ENCODE measurements around the gene SYTL3. TPM values are rescaled to one million over a fixed set of nuclear protein-coding genes. Genes with fewer than 3 reads are reported as not detected.

SYTL3 gene
- total RNA-seq, 1 donor from 2014 or later = 0.77 TPM

DNA sequence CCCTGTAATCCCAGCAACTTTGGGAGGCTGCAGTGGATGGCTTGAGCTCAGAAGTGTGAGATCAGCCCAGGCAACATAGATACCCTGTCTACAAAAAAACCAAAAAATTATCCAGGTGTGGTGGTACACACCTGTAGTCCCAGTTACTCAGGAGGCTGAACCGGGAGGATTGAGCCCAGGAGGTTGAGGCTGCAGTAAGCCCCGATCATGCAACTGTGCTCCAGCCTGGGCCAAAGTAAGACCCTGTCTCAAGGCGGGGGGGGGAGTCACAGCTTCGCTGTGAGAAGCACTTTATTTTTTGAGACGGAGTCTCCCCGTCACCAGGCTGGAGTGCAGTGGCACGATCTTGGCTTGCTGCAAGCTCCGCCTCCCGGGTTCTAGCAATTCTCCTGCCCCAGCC, 115.1 kb downstream of the SYTL3 start:
- DNase-seq (ENCODE audit: low spot score) = no peak
- no peaks in the 10 kb centered on the region for H3K9me3 Mint-ChIP-seq (ENCODE audit: unreplicated experiment)
- peaks cover 12% of the 10 kb centered on the region for H3K27me3 Mint-ChIP-seq (ENCODE audit: unreplicated experiment)
- TF ChIP-seq, protein P1, sequence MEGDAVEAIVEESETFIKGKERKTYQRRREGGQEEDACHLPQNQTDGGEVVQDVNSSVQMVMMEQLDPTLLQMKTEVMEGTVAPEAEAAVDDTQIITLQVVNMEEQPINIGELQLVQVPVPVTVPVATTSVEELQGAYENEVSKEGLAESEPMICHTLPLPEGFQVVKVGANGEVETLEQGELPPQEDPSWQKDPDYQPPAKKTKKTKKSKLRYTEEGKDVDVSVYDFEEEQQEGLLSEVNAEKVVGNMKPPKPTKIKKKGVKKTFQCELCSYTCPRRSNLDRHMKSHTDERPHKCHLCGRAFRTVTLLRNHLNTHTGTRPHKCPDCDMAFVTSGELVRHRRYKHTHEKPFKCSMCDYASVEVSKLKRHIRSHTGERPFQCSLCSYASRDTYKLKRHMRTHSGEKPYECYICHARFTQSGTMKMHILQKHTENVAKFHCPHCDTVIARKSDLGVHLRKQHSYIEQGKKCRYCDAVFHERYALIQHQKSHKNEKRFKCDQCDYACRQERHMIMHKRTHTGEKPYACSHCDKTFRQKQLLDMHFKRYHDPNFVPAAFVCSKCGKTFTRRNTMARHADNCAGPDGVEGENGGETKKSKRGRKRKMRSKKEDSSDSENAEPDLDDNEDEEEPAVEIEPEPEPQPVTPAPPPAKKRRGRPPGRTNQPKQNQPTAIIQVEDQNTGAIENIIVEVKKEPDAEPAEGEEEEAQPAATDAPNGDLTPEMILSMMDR (IDR thresholded peaks at IDR 0.05; ENCODE audit: unreplicated experiment) = no peak
- no peak overlapping the region for H3K4me3 Mint-ChIP-seq (ENCODE audit: unreplicated experiment)
- H3K36me3 Mint-ChIP-seq (ENCODE audit: low read depth, unreplicated experiment) = peaks cover 42% of the 10 kb centered on the region
- H3K27ac Mint-ChIP-seq (ENCODE audit: unreplicated experiment) = no peak overlapping the region
- H3K4me1 Mint-ChIP-seq (ENCODE audit: unreplicated experiment) = no peaks in the 10 kb centered on the region

DNA sequence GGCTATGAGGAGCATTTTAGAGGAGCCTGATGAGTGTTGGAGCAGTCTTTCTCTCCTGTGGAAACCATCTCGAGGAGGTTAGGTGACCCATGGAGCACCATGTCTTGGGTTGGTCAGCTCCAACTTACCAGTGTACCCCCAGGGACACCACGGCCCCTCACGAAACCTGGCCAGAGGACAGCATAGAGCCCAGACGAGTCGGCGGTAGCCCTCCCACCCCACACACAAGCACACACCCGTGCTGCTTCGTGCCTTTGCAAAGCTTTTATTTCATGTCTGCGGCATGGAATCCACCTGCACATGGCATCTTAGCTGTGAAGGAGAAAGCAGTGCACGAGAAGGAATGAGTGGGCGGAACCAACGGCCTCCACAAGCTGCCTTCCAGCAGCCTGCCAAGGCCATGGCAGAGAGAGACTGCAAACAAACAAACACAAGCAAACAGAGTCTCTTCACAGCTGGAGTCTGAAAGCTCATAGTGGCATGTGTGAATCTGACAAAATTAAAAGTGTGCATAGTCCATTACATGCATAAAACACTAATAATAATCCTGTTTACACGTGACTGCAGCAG, 115.7 kb downstream of the SYTL3 start:
- Mint-ChIP-seq H3K36me3 (ENCODE audit: low read depth, unreplicated experiment) (peaks cover 48% of the 10 kb centered on the region), H3K9me3 (ENCODE audit: unreplicated experiment) (no peaks in the 10 kb centered on the region), H3K27me3 (ENCODE audit: unreplicated experiment) (peaks cover 12% of the 10 kb centered on the region), H3K4me1 (ENCODE audit: unreplicated experiment) (no peaks in the 10 kb centered on the region), H3K27ac (ENCODE audit: unreplicated experiment) (no peak overlapping the region), H3K4me3 (ENCODE audit: unreplicated experiment) (no peak overlapping the region)
- no peak for DNase-seq (ENCODE audit: low spot score)
- TF ChIP-seq, protein P1 (IDR thresholded peaks at IDR 0.05; ENCODE audit: unreplicated experiment) = no peak

DNA sequence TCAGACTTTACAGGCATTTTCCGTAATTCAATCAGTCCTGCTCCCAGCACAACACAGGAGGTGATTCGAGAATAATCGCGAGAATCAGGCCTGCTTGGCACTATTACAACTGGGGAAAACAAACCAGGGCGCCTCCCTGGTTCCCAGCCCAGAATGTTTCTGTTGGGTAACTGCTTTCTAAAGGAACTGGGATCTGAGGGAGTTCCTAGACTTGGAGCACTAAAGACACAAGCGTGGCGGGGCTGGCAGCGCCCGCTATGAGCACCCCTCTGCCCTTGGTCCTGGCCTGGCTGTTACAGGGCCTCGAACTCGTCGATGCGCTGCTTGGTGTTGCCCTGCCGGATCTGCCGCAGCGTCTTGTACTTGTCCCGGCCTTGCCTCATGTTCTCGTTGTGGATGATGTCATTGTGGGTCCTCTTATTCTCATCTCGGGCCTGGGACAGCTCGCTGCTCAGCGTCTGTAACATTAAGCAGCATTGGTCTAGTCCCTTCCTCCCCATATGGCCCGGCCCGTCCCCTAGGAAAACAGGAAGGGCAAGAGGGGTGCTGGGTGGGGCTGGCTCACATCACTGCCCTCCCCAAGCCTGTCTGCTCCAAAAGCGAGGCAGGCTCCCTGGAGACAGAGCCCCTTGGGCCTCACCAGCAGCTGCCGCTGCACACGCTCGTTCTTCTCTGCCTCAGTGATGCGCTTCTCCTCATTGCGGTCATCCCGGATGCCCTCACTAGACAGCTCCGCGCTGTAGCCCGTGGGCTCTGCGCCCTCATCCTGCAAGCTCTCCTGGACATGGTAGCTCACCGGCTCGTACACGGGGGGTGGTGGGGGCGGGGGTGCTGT, 117.0 kb downstream of the SYTL3 start:
- H3K27ac Mint-ChIP-seq (ENCODE audit: unreplicated experiment) = no peak overlapping the region

DNA sequence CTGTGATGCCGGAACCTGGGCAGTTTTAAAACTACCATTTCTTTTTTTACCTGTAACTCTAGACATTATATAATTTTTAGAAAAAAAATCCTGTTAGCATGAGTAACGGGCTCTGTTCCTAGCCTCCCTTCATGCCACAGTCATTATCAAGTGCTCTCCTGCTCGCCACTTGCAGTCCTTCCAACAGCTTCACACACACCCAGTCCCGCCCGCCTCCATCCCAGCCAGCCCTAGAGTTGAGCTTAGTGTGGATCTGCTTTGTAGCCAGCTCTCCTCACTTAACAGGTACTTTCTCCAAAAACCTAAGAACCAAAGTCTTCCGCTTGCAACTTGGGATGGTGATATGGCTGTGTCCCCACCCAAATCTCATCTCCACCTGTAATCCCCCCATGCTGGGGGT, 117.9 kb downstream of the SYTL3 start:
- Mint-ChIP-seq H3K27ac (ENCODE audit: unreplicated experiment) (peak overlapping the region; percentile 75), H3K9me3 (ENCODE audit: unreplicated experiment) (no peaks in the 10 kb centered on the region), H3K36me3 (ENCODE audit: low read depth, unreplicated experiment) (peaks cover 66% of the 10 kb centered on the region), H3K27me3 (ENCODE audit: unreplicated experiment) (peaks cover 12% of the 10 kb centered on the region), H3K4me1 (ENCODE audit: unreplicated experiment) (no peaks in the 10 kb centered on the region), H3K4me3 (ENCODE audit: unreplicated experiment) (peak overlapping the region; percentile 51)
- TF ChIP-seq, protein P1 (IDR thresholded peaks at IDR 0.05; ENCODE audit: unreplicated experiment) = no peak
- no peak for DNase-seq (ENCODE audit: low spot score)

More for the DNA sequence above, 117.0 kb downstream of the SYTL3 start:
- peaks cover 12% of the 10 kb centered on the region for H3K27me3 Mint-ChIP-seq (ENCODE audit: unreplicated experiment)
- TF ChIP-seq, protein P1 (IDR thresholded peaks at IDR 0.05; ENCODE audit: unreplicated experiment) = no peak
- peaks cover 61% of the 10 kb centered on the region for H3K36me3 Mint-ChIP-seq (ENCODE audit: low read depth, unreplicated experiment)
- no peaks in the 10 kb centered on the region for H3K9me3 Mint-ChIP-seq (ENCODE audit: unreplicated experiment)
- H3K4me1 Mint-ChIP-seq (ENCODE audit: unreplicated experiment) = no peaks in the 10 kb centered on the region
- H3K4me3 Mint-ChIP-seq (ENCODE audit: unreplicated experiment) = peak overlapping the region; percentile 51
- DNase-seq (ENCODE audit: low spot score) = no peak

DNA sequence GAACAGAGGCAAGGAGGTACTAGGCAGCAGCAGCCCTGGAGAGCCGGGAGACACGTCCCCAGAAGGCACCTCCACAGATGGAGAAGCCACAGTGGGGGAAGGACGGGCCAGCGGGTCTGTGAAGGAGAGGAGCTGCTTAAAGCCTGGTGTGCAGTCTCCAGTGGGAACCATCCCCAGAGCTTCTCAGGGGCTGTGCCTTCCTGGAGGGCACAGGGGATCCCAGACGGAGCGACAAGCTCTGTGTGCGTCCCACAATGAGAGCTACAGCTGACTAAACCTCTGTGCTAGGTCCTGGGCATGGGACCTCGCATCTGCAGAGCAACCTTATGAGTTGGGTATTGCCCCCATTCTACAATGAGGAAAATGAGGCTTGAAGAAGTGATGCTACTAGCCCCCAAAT, 118.6 kb downstream of the SYTL3 start:
- Mint-ChIP-seq H3K4me1 (ENCODE audit: unreplicated experiment) (peaks cover 5% of the 10 kb centered on the region), H3K36me3 (ENCODE audit: low read depth, unreplicated experiment) (peaks cover 66% of the 10 kb centered on the region), H3K27ac (ENCODE audit: unreplicated experiment) (no peak overlapping the region), H3K4me3 (ENCODE audit: unreplicated experiment) (peak overlapping the region; percentile 13), H3K9me3 (ENCODE audit: unreplicated experiment) (no peaks in the 10 kb centered on the region), H3K27me3 (ENCODE audit: unreplicated experiment) (peaks cover 12% of the 10 kb centered on the region)
- no peak for DNase-seq (ENCODE audit: low spot score)
- TF ChIP-seq, protein P1 (IDR thresholded peaks at IDR 0.05; ENCODE audit: unreplicated experiment) = no peak

Data from endothelial cell (in vitro differentiated cells).